ENCODE measurements around the gene ACTBL2.
"Not testable (repeated sequence)": the region's sequence is repeated elsewhere in the genome, so short reads cannot be mapped to it uniquely, and the experiment has no call there.

ACTBL2 gene

DNA sequence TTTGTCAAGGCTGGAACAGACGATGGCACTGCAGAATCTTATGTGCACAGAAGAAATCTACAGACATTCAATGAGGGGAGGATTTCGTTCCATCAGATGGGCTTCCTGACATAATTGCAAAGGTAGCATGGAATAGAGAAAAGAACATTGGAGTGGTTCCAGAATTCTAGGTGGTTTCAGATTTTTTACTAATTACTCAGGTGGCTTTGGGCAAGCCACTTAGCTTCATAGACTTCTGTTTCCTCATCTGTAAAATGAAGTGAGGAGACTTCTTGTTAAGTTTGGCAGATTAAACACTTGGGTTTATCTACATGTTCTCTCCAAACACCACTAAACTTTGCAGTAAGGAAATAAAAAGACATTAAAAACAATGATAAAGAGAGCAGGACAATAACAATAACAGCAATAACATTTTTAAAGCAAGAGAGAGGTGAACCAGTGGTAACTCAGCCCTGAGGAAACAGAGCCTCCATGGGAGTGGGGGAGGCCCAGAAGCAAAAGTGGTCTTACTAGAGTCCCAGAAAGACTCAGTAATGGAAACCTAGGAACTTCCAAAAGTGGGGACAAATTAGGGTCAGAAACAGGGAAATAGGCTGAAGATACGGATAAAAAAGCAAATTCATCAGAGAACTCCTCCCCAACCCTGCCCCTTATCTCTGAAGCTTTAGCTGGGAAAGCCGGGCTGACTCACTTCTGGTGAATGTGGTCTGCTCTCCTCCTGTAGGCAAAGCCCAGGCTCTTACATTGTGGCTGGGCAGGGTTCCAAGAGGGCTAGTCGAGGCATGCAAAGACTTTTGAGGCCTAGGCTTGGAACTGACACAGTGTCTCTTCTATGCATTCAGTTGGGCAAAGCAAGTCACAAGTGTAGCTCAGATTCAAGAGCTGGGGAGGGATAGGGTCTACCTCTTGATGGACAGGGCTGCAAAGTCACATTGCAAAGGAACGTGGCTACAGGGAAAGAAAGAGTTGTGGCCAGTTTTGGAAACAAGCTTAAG, 11.8 kb upstream of the ACTBL2 start:
- DNase-seq = peak; percentile 35

DNA sequence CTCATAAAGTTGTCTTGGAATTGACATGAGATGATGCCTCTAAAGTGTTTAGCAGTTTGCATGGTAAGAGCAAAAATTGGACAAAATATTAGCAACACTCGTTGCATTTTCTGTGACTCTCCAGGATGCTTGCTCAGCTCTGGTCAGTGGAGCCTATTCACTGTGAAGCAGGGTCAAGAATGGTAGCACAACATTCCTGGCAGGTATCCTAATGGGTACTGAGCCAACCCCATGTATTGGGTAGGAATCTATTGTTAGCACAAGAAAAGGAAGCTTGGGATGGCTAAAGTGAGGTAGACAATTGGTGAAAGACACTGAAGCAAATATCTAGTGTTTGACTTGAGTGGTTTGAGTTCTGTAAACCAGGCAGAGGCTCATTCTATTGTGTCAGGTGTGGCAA, 10.4 kb upstream of the ACTBL2 start:
- DNase-seq = no peak

DNA sequence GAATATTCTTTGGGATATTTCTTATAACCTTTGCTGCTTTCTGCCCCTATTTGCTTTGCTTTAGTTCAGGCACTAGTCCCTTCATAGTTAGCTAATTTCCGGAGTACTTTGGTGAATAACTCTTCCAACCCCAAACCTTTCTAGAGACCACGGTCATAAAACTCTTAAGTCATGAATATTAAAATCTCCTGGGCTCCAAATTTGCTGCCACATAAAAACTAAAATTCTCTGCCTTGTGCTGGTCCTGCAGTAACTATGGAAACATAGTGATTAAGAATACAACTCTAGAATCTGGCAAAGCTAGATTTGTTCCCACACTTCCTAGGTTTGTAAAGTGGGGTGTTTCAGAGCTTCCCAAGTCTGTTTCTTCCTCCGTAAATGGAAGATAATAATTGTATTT, 10.0 kb upstream of the ACTBL2 start:
- no peak for DNase-seq

DNA sequence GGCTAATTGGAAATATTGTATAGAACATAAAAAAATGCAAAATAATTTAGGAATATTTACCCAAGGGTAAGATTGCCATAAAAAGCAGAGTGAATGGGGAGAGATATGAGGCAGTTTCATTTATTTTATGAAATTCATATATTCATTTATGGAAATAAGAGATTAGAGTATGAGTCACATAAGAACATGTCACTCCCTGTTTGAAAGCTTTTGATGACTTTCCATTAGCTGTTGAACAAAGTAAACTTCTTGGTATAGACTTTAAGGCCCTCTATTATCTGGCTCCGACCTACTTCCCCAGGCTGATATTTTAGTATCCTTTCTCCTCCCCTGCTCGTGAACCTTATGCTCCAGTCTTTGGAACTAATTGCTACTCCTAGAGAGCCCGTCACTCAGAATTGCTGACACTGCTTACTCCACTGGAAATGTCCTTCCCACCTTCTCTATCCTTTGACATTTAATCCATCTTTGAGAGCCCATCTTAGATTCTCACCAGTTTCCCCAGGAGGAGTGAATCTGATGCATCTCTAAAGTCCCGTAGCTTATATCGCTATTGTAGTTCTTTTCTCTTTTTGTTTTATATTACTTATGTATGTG, 8.9 kb upstream of the ACTBL2 start:
- DNase-seq = no peak

DNA sequence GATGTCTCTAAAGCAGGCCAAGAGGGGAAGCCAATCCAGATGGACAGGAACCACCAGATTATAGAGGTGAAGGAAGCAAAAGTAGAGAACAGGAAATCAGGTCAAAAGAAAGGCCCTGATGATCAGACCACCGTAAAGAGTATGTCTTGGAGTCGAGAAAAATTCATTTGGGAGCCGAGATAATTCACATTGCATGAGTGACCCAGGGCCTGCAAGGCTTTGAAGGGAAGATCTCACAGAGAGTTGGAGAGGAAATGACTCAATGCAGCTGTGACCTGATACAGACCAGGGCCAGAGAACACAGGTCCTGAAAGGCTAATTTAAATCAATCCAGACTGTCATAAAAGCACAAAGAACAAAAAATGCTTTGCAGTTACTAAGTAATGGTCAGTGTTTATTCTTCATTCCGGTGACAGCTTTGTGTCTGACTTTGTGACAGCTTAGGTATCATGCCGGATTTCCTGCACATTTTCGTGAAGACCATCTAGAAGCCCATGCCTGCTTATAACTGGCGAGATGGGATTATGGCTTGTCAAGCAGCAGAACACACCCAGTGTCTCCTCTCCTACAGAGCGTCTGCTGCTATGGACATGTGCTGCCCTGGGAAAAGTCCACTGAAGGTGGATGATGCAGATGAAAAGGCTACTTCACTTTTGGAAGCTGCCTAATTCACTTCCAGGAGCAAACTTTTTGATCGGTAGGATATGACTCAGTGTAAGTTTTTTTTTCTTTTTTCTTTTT, 5.8 kb upstream of the ACTBL2 start:
- DNase-seq = no peak

DNA sequence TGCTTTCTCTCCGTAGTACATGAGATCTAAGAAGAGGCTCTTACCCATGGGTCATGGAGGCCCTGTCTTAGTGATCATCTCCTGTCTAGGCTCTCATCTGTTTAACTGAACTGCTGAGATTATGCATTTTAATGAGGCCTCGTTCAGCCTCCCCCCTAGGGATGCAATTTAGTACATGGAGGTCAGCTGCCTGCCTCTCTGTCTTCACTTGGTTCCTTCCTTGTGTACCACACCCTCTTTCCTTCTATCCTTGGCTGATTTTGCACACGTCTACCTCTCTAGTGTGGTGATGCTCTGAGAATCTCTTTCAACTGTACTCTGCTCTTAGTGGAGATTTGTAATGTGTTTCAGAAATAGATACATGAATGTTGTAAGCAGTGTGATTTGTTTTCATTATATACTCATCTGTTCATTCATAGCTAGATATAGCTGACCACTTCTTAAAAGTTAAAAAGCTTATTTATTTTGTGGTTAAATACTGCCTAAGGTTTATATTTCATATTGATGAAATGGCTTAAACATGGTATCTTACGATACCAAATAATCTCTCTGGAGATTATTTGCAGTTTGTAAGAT, 3.5 kb upstream of the ACTBL2 start:
- no peak for DNase-seq

DNA sequence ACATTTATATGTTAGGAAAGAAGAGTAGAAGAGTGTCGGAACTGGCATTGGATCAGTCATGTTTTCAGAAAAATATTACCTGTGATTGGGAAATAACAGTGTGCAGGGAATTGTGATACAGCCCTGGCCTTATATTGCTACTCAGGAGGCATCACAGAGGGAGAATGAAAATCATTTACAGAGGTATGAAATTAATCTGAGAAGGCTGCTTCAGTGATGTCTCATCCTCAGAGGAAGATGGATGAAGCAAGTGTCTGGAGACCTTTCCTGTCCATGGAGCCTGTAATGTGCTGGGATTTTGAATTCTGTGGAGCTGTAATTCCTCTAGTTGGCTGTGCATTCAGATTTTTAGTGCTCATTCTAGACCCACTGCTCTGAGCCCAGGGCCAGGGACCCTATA, 3.8 kb downstream of the ACTBL2 start:
- no peak for DNase-seq

DNA sequence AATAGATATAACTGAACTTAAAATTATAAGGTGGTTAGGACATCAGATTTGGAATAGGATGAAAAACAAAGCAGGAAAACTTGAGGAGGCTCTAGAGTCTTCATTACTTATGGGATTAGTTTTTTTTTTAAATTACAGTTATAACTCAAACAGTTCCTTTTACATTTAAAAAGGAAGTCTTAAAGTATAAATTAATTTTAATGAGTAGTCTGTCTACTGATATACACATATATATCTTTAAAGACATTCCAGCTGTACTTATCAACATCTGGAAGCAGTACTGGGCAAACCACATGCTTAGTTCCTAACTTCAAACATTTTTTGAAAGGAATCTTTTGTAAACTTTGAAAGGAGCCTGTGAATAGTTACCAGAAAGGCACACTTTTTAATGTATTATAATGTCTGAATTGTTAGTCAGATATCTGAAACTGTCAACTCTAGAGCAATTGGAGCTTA, 6.0 kb downstream of the ACTBL2 start:
- no peak for DNase-seq

DNA sequence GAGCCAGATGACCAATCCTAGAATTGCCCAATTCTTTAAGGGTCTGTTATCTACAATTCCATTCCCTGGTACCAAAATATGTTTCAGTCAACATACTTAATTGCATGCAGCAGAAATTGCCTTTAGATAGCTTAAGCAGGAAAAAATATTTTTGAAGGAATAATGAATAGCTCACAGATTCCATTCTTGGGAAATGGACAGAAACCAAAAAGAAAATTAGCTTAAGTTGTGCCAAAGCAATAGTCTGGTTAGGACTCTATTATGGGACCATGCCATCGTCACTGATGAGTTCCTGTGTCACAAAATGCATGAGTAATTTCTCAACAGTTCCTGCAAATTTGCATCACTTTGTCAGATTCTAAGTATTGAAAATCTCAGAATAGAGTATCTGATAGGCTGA, 12.3 kb downstream of the ACTBL2 start:
- no peak for DNase-seq

DNA sequence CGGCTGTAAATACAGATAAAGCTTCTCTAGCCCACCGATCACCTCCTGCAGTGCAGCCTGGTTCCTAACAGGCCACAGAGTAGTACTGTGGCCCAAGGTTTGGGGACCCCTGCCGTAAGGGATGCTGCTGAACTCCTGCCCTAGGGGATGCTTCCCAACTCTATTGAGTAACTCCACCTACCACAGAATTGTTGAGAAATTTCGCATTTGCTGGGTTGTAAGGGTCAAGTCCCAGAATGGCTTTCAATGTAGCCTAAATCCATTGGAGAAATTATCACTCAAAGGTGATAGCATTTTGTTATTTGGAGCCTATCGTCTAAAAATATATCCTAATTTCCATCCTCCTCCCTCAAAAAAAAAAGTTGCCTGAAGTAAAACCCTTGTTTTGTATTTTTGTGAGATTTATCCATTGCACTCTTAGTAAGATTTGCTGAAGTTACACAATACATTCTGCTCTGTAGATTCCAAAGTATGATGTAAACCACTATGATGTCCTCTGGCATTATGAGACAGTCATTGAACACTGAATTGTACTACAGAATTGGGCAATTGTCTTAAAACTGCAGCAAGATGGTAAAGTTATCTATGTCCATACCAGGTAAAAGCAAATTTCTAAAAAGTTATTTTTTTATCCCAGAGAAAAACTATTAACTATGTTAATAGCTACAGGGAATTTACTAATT, 14.0 kb downstream of the ACTBL2 start:
- DNase-seq = no peak

DNA sequence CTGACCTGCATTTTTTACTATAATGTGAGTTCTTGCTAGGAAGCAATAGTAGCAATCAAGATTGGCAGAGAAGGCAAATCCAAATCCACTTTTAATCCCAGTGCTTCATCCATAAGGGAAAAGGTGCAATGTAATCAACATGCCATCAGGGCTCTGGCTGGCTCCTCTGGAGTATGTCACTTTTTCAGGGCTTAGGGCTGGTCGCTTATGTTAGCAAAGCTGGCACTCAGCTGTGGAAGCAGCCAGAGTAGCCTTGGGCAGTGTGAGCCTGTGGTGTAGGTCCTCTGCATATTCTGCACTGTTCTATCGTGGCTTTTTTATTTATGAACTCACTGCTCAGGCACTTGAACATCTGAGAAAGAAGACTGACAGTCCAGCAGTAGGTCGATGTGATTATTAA, 16.1 kb downstream of the ACTBL2 start:
- DNase-seq = no peak

DNA sequence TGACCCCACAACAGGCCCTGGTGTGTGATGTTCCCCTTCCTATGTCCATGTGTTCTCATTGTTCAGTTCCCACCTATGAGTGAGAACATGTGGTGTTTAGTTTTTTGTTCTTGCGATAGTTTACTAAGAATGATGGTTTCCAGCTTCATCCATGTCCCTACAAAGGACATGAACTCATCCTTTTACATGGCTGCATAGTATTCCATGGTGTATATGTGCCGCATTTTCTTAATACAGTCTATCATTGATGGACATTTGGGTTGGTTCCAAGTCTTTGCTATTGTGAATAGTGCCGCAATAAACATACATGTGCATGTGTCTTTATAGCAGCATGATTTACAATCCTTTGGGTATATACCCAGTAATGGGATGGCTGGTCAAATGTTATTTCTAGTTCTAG, 22.6 kb downstream of the ACTBL2 start:
- not testable (repeated sequence) for DNase-seq

DNA sequence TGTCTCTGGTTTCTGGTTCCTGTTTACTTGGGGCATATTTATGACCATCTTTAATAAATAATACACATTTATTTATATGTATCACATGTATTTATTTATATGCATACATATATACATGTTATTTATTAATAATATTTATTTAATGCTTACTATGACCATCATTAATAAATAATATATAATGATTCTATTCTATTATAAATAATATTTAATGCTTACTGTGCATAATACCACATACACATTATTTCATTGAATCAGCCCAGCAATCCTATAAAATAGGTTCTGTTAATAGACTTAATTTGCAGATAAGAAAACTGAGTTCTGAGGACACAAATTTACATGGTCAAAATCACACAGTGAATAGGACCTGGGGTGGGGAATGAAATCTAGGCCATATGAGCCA, 24.2 kb downstream of the ACTBL2 start:
- no peak for DNase-seq

DNA sequence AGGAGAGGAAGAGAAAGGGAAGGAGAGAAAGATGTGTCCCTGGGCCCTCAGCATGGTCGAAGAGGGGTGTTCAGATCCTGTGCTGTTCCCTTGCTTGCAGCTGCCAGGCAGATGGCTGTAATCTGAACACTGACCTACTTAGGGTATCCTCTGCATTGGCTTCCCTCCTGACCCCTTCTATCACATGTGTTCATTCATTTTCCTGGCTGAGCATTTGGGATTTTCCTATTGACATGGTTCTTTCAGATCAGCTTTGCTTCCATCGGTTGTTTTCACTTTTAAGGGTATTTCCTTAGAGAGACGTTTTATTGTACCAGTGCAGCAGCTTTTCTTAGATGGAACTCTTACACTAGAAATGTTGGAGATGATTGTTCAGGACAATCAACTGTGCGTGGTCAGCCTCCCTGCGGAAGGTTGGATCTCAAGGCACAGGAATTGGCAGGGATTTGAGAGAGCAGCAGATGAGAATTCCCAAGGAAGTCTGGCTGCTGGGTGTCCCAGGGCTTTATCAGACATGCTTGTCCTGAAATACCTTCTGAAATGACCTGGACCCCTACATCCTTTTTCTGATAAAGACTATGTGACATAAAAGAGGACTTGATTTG, 26.0 kb downstream of the ACTBL2 start:
- no peak for DNase-seq

DNA sequence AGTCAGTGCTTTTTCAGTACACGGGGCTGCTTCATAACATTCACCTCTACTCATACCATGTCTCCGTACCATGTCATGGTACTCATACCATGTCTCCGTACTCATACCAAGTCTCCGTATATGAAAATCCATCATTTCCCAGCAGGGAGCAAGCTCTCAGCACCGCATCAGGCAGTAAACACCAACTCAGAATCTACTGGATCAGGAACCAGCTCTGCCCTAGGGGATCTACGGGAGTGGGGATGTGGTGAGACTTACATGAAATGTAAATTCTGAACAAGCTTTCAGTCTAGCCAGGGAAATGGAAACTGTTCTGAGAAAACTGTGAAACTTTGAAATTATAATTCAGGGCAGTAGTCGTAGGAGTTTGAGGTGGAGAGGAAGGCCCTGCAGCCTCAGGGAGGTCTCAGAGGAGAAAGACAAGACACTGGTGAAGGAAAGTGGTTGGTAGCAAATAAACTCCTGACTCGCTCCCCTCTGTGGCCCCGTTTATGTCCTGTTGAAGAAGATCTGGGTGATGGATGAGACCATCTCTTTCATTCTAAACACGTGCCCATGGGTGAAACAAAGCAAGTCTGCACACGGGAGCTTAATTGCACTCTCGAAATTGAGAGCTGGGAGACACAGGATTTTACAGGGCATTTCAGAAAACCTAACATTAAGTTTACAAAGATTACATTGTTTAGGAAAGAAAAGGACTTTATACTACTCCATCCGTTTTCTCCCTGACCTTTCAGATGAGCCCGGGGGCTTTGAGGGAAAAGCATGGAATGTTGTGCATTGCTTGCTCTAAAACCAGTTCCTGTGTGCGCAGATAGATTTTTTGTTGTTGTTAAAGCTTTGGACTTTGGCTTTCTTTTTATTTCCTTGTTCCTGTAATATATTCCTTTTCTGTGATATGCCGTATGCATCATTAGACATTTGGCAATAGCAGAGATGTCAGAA, 26.8 kb downstream of the ACTBL2 start:
- no peak for DNase-seq

DNA sequence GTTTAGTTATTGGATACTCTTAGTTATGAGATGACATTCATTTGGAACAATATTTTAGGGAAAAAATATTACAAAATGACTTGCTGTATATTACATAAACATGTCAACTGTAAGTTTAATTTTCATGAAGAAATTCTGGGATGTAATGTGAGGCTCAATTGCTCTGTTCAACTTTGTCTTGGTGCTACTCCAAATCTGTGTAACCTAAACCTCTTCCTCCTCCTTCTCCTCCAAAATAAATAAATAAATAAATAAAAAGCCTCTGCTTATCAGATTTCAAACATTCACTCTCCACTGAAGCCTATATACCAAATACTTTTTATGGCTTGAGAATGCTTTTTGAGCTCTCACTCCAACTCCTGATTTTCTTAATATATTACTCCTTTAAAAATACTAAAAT, 27.7 kb downstream of the ACTBL2 start:
- no peak for DNase-seq

DNA sequence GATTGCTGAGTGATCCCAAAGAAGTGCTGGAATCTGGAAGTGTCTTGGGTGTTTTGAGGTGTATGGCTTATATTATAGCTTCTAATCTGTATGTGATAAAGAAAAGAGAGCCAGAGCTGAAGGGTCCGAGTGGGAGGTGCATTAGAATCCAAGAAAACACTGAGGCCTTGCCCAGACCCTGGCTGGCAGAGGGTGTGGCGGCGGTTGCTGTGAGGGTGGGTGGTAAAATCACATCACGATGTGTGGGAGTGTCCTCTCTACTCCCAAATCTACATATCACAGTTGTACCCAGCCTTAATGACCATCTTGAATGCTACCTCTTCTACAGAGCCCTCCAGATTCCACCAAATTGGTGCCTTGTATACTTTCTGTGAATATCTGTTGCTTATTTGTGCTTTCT, 28.9 kb downstream of the ACTBL2 start:
- no peak for DNase-seq

DNA sequence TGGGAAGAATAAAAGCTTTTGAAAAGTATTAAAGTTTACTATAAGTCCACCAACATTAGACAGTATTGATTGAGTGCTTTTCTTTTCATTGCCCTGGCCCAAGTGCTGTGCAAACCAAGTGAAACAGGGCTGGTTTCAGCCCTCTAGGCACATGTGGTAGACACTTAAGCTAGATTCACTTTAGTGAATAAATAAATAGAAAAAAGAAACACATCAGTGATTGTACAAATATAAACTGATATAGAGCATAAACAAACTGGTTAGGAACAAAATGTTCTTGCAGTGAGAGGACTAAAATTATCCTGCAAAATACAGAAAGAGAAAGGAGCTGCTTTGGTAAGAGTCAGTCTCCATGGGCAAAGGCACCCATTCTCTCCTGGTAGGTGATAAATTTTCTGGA, 29.7 kb downstream of the ACTBL2 start:
- DNase-seq = no peak

DNA sequence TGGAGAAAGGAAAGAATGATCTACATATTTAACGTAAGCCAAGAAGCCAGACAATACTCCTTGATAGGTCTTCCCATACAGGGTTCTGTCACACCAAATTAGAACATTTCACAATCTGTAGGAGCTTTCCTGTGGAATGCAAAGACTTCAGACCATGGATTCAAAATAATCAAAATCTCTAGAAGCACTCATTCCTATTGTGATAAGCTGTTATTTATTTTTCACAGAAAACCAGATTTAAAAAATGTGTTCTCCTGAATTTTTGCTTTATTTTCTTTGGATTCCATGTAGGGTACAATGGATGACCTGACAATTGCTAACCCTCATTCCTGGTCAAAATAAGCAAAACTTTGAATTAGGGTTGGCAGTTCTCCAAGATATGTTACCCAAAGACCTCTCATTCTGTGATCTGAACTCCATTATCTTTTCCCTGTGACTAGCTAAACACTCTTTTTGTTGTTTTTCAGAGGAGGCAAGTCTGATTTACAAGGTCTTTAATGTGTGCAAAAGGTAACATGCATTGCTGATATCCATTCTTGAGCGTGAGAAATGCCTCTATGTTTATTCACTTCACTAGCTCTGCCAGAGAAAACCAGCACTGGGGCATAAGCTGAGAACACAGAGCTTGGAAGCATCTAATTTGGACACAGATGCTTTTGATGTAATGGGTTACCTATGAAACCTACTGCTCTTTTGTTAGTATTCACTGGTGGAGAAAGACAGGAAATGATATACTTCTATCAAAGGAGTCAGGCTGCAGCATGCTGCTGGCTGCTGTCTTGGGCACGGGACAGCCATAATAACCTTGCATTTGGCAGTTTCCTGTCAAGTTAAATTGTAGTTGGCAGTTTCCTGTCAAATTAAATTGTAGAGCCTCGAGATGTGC, 31.4 kb downstream of the ACTBL2 start:
- DNase-seq = no peak

DNA sequence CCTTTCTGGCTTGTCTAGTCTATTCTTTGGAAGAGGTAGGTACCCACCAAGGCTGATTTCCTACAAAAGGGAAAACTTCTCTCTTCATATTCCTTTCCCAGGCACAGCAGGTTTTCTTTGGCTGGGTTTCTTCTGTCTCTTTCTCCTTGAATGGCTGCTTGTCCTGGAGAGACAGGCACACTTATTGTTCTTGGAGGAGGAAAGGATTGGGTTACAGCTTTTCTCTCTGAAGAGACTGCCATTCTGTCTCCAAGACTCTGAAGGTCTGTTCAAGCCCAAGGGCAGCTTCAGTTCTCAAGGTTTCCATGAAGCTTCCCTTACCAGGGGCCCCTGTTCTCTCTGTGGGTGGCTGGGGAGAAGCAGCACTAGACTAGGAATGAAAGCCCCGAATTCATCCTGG, 33.9 kb downstream of the ACTBL2 start:
- DNase-seq = no peak

Data from 8988T (cell line).